AG10803 (cell line): ENCODE results near the gene MAB21L2.
A peak's percentile ranks its signal among the peaks of the same experiment; 100 is the strongest.
"Not testable (repeated sequence)": the region's sequence is repeated elsewhere in the genome, so short reads cannot be mapped to it uniquely, and the experiment has no call there.

ENCODE experiments used
- DNase-seq: peaks from one replicate; pipeline ENCODE4 v3.0.0; 2010; ENCODE audit warnings: low read depth
- H3K4me3 ChIP-seq: 2 replicates; pipeline ENCODE4 v1.5.1; 2011; ENCODE audit warnings: mild to moderate bottlenecking, low read length, control low read depth
- CTCF ChIP-seq: conservative IDR thresholded peaks from 2 replicates; pipeline ENCODE4 v1.5.1; 2011; ENCODE audit warnings: mild to moderate bottlenecking, low read length, control low read depth, inconsistent platforms

Gene MAB21L2

GRCh38 chr4:150582146-150582872 lies at the start of gene MAB21L2:
Gene MAB21L2 (plus strand): TSS chr4:150582151. CDS start chr4:150583030, 879 bp downstream.
- no peak for TF ChIP-seq CTCF
- peak within 1 kb of the TSS; percentile 55 for H3K4me3 ChIP-seq
- no peak for DNase-seq

DNA sequence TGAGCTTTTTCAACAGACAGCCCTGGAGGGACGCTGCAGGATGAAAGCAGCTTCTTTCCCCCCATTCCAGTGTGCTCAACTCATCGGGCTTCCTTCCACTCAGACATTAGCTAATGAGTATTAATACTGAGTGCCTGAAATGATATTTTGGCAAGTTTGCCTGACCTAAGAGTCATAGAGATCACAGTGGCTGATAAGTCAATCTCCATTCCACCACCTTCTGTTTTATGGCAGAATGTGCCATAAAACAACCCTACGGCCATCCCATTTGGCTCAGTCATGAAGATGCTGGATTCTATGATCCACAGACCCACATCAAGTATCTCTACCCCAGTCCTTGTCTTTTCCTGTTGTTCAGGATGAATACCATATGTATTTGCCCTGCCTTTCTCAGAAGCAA lies 48.3 kb upstream of the MAB21L2 start:
- no peak for TF ChIP-seq CTCF
- DNase-seq = no peak
- H3K4me3 ChIP-seq = no peak overlapping the region

- no peak for DNase-seq
- no peak overlapping the region for H3K4me3 ChIP-seq
- no peak for TF ChIP-seq CTCF
Measured at GRCh38 chr4:150534818-150535217, 47.1 kb upstream of the MAB21L2 start.

- H3K4me3 ChIP-seq, DNase-seq: not testable (repeated sequence)
Measured at GRCh38 chr4:150537911-150538310, 44.0 kb upstream of the MAB21L2 start.

GRCh38 chr4:150540536-150540935 lies 41.4 kb upstream of the MAB21L2 start:
- H3K4me3 ChIP-seq = no peak overlapping the region
- DNase-seq = no peak
- TF ChIP-seq CTCF = no peak

- no peak for TF ChIP-seq CTCF
- H3K4me3 ChIP-seq = no peak overlapping the region
- no peak for DNase-seq
Measured at GRCh38 chr4:150540959-150541360, 41.0 kb upstream of the MAB21L2 start.

GRCh38 chr4:150541681-150542080 lies 40.3 kb upstream of the MAB21L2 start:
- no peak for TF ChIP-seq CTCF
- no peak for DNase-seq
- no peak overlapping the region for H3K4me3 ChIP-seq
